Lower leg skin (tissue), 4 donors: ENCODE results near the gene TYRO3. TPM values are rescaled to one million over a fixed set of nuclear protein-coding genes. Genes with fewer than 3 reads are reported as not detected.

Experiments used
- DNase-seq, 2 donors: peaks; one replicate each; pipeline ENCODE4 v3.0.0-alpha.2; 2019; ENCODE audit warnings: low spot score in 2 of 2
- H3K4me3 ChIP-seq: fragments of 200-600 bp; sonication (generic); 2 replicates; pipeline ENCODE4 v1.5.1; 2017; ENCODE audit warnings: mild to moderate bottlenecking, low read depth; ENCODE audit not compliant: poor library complexity, severe bottlenecking
- POLR2A ChIP-seq, 2 donors: fragments of 450-650 bp; IDR thresholded peaks; one replicate each; pipeline ENCODE4 v1.6.1; 2016 to 2017; ENCODE audit warnings: antibody characterized with exemption in 2 of 2, mild to moderate bottlenecking in 1 of 2, moderate library complexity in 1 of 2
- WGBS, 2 donors: methylation state at CpG; one replicate each; pipeline ENCODE4 v1.1.5; 2018; 5-methylcytosine and 5-hydroxymethylcytosine counted together
- intact Hi-C: fragments of 100-400 bp; cut with DNase I; formaldehyde crosslinking; loops from one replicate; pipeline ENCODE4 v1.15.0; 2023; ENCODE audit warnings: low total_unique reads
- total RNA-seq, 4 donors: library from RNA; depleted of rRNA; stranded (reverse); fragments of >200 nt; gene quantifications; one replicate each; pipeline ENCODE4 v1.1.0, GENCODE V29; 2016
- TF ChIP-seq, protein P1 (sequence below), 3 donors: fragments of 450-650 bp; IDR thresholded peaks; one replicate each; pipeline ENCODE4 v1.5.1; 2016; ENCODE audit warnings: antibody characterized with exemption in 3 of 3, mild to moderate bottlenecking in 3 of 3, moderate library complexity in 2 of 3

Gene TYRO3
- total RNA-seq, 4 donors from 2014 or later: 28.7 to 52.4 (median 29.8) TPM

- intact Hi-C loops: no loop called here
- peak; percentile 43 to 91 for DNase-seq
- no peak overlapping the region for H3K4me3 ChIP-seq
- no peak for TF ChIP-seq POLR2A (IDR thresholded peaks at IDR 0.05)
- TF ChIP-seq, protein P1, sequence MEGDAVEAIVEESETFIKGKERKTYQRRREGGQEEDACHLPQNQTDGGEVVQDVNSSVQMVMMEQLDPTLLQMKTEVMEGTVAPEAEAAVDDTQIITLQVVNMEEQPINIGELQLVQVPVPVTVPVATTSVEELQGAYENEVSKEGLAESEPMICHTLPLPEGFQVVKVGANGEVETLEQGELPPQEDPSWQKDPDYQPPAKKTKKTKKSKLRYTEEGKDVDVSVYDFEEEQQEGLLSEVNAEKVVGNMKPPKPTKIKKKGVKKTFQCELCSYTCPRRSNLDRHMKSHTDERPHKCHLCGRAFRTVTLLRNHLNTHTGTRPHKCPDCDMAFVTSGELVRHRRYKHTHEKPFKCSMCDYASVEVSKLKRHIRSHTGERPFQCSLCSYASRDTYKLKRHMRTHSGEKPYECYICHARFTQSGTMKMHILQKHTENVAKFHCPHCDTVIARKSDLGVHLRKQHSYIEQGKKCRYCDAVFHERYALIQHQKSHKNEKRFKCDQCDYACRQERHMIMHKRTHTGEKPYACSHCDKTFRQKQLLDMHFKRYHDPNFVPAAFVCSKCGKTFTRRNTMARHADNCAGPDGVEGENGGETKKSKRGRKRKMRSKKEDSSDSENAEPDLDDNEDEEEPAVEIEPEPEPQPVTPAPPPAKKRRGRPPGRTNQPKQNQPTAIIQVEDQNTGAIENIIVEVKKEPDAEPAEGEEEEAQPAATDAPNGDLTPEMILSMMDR (IDR thresholded peaks at IDR 0.05): peak in 1 of 3 donors; percentile 17
- WGBS, 2 donors: 7 to 9% methylated on average over 13 of the region's 13 CpGs
Observed at GRCh38 chr15:41603941-41604911, 45.2 kb downstream of the TYRO3 start.

- intact Hi-C loops: no loop called here
- TF ChIP-seq, protein P1 (IDR thresholded peaks at IDR 0.05): no peak
- TF ChIP-seq POLR2A (IDR thresholded peaks at IDR 0.05): no peak
- DNase-seq: no peak
- WGBS, 2 donors: 84 to 91% methylated on average over 3 of the region's 3 CpGs
- H3K4me3 ChIP-seq: no peak overlapping the region
Observed at GRCh38 chr15:41605566-41605965, 46.6 kb downstream of the TYRO3 start.

DNA sequence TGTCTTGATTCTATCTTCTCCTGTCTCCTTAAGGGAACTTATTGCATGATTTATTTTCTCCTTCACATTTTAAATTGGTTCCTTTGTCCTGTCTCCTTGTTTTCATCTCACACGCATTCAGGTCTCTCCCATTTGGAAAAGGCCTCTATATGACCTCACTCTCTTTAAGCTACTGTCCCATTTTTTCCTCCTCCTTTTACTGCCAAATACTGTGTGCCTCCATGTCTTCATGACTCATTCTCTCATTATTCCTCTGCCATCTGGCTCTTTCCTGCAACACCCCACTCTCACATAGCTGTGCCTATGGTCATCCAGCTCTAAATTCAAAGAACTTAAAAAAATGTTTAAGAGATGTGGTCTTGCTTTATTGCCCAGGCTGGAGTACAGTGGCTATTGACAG is 48.0 kb downstream of the TYRO3 start:
- no peak overlapping the region for H3K4me3 ChIP-seq
- 58 to 85% methylated on average over 1 of the region's 1 CpG for WGBS, 2 donors
- intact Hi-C loops: no loop called here
- DNase-seq: no peak
- TF ChIP-seq, protein P1 (IDR thresholded peaks at IDR 0.05): no peak
- TF ChIP-seq POLR2A (IDR thresholded peaks at IDR 0.05): no peak

GRCh38 chr15:41609123-41609522 is 50.1 kb downstream of the TYRO3 start:
- no peak for DNase-seq
- TF ChIP-seq, protein P1 (IDR thresholded peaks at IDR 0.05): no peak
- TF ChIP-seq POLR2A (IDR thresholded peaks at IDR 0.05): no peak
- intact Hi-C loops: no loop called here
- no peak overlapping the region for H3K4me3 ChIP-seq
- 95 to 100% methylated on average over 1 of the region's 1 CpG for WGBS, 2 donors

DNA sequence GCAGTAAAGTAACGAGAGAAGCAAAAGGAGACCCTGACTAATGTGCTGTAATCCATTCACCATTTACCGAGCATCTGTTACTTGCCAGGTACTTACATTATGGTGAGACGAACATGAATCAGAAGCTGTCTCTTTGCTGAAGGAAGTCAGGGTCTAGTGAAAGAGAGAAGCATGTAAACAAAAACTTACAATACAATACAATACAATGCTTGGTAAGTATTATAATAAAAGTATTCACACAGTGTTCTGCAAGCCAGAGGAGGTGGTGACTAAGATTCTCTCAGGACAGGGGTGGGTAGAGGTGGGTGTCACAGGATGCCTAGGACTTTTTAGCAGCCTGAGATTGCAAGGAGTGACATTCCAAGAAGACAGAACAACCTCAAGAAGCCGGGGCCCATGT is 51.0 kb downstream of the TYRO3 start:
- no peak overlapping the region for H3K4me3 ChIP-seq
- no peak for DNase-seq
- no peak for TF ChIP-seq POLR2A (IDR thresholded peaks at IDR 0.05)
- intact Hi-C loops: no loop called here
- 80 to 84% methylated on average over 4 of the region's 4 CpGs for WGBS, 2 donors

DNA sequence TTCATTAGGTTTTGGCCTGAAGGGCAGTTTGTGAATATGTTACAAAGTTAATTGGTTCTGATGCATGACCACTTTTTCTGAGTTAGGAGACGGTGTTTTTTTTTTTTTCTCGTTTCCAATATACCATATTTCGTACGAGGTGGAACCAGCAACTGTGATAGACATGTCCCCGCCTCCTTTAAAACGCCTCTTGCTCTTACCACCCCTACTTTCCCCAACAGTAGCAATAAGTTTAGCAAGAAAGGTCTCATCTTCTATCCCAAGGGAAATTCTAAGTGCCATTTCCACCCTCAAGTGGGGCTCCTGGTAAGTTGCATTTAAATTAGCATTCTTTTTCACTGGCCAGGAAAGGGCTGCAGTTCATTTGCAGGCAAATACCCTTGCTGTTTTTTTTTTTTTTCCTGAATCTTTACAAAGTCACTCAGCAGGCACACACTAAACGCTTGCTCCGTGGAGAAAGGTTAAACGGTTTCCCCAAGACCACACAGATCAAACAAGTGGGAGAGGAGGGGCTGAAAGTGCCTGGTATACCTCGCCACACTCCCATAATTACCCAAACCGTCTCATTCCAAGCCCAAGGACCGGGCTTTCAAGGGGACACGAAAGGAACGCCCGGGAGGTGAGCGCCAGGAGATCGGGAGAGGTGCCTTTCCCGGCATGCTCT is 61.7 kb downstream of the TYRO3 start:
- TF ChIP-seq POLR2A (IDR thresholded peaks at IDR 0.05): no peak
- TF ChIP-seq, protein P1 (IDR thresholded peaks at IDR 0.05): no peak
- WGBS, 2 donors: 16 to 18% methylated on average over 18 of the region's 18 CpGs
- no peak for DNase-seq
- intact Hi-C loops: no loop called here
- peak overlapping the region; percentile 58 for H3K4me3 ChIP-seq
